DOHH2 (cell line): ENCODE results near the gene GCLC.

Experiments
- EZH2phosphoT487 ChIP-seq: fragments of 200-600 bp; sonication (generic); IDR thresholded peaks from 2 replicates; pipeline ENCODE4 v1.6.1; 2017; ENCODE audit warnings: borderline replicate concordance, mild to moderate bottlenecking, antibody characterized with exemption, low read length, moderate library complexity, mixed read lengths
- TF ChIP-seq, protein P1 (sequence below): fragments of 200-600 bp; sonication (generic); IDR thresholded peaks from one replicate; pipeline ENCODE4 v1.5.1; 2014; ENCODE audit warnings: antibody characterized with exemption, mild to moderate bottlenecking, low read depth, low read length; ENCODE audit not compliant: poor library complexity, severe bottlenecking

DNA sequence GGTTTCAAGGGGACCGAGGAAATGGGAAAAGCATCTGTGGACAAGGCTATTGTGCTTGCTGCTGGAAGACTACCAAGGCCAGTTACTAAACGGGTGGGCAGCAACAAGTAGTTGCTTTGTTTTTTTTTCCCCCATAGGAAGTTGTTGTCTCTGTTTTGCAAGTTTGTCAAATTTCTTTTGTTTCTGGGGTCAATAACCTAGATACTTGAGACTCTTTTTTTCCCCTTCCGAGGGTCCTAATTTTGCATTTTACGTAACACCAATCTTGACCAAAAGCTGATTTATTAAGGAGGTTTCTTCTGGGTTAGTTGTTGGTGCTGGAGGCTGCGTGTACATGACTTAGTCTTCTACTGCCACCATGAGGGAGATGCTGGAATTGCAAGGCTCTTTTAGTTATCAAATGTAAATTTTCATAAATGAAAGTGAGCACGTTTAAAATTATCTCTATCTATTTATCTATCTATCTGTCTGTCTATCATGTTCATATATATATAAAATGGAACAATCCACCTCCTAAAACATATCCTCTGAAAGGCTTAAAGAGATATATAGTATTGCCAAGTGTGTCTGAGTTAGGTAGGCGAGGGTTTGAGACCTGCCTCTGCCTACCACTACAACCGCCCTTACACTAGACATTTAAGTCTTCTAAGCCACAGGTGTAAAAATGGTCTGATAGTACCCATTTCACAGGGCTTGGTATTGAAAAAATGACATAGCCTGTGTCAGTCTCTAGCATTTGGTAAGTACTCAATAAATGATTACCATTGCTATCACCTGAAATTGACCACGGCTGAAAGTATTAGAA is 60.2 kb downstream of the GCLC start:
- TF ChIP-seq, protein P1, sequence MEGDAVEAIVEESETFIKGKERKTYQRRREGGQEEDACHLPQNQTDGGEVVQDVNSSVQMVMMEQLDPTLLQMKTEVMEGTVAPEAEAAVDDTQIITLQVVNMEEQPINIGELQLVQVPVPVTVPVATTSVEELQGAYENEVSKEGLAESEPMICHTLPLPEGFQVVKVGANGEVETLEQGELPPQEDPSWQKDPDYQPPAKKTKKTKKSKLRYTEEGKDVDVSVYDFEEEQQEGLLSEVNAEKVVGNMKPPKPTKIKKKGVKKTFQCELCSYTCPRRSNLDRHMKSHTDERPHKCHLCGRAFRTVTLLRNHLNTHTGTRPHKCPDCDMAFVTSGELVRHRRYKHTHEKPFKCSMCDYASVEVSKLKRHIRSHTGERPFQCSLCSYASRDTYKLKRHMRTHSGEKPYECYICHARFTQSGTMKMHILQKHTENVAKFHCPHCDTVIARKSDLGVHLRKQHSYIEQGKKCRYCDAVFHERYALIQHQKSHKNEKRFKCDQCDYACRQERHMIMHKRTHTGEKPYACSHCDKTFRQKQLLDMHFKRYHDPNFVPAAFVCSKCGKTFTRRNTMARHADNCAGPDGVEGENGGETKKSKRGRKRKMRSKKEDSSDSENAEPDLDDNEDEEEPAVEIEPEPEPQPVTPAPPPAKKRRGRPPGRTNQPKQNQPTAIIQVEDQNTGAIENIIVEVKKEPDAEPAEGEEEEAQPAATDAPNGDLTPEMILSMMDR = peak; percentile 86
- TF ChIP-seq EZH2phosphoT487 = no peak
